ENCODE measurements around the gene TENM4.

The TENM4 gene

DNA sequence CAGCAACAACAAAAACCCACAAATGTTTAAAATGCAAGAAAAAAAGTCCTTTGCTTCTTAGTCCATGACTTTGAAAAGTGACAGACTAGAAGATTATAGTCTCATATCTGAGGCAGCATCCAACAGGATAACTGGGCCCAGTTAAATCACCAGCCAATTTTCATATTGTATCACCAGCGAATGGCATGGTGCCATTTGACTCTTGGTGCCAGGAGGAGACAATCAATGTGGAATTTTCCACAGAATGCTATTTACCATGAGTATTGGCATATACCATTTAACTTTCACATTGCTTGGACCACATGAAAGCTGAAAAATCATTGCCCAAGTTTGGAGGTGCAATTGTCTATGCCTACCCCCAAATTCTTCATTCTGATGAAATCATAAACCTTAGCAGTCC is 255.5 kb downstream of the TENM4 start:
- no peak for DNase-seq

DNA sequence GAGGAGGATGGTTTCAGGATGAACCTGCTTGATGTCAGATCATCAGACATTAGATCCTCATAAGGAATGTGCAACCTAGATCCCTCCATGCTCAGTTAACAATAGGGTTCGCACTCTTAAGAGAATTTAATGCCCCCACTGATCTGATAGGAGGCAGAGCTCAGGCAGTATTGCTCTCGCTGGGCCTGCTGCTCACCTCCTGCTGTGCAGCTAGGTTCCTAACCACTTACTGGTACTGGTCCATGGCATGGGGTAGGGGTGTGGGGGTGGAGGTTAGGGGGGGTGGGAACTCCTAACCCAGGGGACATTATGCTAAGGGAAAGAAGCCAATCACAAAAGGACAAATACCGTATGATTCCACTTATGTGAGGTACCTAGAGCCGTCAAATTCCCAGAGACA is 256.5 kb downstream of the TENM4 start:
- no peak for DNase-seq

DNA sequence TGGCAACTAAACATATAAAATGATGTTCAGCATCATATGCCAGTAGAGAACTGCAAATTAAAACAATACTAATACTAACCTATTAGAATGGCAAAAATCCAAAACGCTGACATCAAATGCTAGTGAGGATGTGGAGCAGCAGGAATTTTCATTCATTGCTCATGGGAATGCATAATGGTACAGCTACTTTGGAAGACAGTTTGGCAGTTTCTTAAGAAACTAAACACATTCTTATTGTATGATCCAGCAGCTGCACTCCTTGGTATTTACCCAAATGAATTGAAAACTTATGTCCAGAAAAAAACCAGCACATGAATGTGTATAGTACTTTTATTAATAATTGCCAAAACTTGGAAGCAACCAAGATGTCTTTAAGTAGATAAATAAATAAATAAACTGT is 258.0 kb downstream of the TENM4 start:
- no peak for DNase-seq

DNA sequence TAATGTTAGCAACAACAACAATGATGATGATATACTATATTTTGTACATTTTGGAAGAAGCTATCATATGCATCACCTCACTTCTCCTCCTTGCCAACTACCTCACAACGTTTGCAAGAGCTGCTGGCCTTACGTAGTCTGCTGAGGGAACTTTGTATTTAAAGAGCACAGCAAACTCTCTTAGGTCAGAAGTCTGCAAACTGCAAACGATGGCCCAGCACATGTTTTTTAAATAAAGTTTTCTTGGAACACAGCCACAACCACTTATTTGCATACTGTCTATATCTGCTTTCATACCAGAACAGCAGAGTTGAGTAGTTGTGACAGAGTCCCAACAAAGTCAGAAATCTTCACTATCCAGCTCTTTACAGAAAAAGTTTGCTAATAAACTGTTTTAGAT is 261.7 kb downstream of the TENM4 start:
- no peak for DNase-seq

DNA sequence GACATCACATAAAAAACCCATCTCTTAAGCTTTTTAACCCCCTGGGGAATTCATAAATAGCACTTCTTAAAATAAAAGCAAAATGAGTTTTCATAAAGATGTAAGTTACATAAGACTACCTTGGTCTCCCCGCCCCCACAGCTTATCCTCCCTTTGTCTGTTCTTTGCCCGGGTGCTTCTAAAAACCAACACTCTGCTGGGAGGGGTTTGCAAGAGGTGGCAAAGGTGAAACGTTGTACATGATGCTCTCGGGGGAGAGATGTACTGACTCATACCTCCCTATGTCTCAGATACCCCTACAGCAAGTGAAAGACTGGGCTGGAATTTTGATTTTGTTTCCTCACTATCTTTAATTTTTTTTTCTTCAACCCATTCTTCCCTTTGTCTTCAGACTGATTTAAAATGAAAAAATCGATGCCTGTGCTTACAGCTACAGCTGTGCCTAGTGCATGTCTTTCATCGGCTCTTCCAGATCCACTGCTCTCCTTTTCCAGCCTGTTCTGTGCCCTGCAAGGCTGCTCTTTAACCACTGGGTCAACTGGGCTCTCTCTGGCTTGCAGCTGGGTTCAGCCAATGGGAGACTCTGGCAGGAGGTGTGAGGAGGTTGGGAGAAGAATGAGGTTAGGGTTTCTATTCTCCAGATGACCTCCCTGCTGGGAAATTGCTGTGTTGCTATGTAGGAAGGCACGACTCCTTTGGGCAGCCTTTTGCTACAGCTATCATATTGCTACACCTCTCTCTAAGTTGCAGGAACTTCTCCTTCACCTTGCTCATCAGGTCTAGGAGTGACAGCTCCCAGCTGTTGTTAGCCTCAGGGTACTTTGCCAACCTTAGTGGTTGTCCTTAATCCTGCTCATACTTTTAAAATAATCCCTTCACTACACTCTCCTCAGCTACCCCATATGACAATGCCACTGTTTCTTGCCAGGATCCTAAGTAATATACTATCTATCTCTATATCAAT is 266.5 kb downstream of the TENM4 start:
- peak in 1 of 56 donors; percentile 4 for DNase-seq

DNA sequence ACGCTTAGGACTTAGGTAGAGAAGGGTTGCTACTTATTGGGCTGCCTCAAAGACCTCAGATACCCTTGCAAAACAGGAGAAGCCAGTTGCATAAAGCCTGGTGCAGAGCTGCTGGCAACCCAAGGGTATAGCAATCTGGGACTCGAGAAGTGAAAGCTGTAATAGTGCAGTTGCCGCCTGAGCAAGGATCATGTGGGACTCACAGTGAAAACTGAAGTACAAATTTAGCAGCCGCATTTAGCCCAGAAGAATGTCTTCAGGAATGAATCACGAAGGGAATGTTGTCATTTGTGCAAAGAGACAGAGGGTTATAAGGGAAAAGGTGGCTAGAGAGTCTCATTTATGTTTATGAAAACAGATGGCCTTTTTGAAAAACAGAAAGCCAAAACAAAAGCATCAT is 267.2 kb downstream of the TENM4 start:
- peak in 30 of 56 donors; percentile 4 to 66 (median 20) for DNase-seq

DNA sequence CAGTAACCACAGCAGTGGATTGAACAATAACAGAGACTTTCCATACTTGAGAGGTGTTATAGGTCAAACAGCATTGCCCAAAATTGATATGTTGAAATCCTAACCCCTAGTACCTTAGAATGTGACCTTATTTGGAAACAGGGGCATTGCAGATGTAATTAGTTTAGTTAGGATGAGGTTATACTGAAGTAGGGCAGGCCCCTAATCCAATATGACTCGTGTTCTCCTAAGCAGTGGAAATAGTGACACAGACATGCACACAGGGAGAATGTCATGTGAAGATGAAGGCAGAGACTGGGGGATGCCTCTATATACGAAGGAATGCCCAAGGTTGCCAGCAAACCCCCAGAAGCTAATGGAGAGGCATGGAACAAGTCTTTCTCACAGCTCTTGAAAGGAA is 270.5 kb downstream of the TENM4 start:
- DNase-seq = no peak

DNA sequence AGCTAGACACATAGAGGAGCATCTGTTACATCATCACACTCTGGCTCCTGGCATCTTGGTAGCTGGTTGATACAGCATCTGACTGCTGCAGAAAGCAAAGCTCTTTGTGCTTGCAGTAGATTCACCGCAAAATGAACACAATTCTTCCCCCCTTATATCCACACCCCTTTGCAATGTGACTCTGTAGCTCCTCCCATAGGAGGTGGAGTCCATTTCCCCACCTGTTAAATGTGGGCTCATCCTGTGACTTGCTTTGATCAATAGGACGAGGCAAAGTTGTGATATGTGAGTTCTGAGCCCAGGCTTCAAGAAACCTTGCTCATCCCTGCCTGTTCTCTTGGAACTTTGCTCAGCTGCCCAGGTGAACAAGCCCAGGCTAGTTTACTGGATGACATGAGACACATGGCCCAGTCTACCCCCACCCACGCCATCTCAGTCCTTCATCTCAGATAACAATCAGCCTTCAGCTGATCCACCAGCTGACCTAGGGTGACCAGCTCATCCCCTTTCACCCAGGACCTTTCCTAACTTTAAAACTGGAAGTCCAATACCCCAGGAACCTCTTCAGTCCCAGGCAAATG is 272.2 kb downstream of the TENM4 start:
- DNase-seq = no peak

DNA sequence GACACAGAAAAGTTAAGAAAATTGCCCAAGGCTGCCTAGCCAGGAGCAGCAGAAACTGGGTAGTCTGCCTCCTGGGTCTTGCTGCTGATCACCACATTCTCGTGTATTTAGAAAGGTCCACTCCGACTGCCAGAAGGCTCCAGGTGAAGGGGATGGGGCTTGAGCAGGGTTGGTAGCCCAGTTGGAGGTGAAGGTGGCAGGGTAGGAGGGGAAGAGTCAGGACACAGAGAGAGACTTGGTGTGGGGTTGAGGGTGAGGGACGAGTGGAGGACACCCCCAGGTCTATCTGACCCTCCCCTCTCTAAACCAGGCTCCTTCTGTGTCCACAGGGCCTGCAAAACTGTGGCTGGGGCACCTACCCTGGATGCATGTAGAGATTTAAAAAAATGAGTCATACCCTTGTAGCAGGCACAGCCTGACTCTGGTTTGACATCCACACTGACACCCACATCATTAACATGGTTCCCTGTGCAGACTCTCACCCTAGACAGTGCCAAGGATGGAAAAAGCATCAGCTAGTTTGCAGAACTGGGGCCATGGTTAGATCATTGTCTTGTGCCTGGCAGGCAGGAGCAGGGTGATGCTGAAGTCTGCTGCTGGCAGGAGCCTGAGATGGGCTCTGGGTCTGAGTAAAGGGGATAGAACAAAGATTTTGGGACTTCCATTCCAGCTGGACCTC is 273.2 kb downstream of the TENM4 start:
- no peak for DNase-seq

DNA sequence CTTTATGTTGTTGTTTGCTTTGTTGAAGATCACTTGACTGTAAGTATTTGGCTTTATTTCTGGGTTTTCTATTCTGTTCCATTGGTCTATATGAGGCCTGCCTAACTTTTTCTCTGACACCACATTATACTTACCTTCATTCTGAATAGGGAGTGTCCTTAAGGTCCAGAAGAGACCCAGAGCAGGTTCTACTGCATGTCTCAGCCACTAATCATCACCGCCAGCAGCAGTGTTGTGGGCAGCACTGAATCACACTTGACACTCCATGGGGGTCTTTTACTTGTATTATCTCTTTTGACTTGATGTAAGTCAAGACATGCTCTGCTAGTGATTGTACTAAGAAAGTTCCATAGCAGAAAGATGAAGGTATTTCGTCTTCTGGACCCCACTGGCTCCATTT is 274.9 kb downstream of the TENM4 start:
- DNase-seq = no peak

DNA sequence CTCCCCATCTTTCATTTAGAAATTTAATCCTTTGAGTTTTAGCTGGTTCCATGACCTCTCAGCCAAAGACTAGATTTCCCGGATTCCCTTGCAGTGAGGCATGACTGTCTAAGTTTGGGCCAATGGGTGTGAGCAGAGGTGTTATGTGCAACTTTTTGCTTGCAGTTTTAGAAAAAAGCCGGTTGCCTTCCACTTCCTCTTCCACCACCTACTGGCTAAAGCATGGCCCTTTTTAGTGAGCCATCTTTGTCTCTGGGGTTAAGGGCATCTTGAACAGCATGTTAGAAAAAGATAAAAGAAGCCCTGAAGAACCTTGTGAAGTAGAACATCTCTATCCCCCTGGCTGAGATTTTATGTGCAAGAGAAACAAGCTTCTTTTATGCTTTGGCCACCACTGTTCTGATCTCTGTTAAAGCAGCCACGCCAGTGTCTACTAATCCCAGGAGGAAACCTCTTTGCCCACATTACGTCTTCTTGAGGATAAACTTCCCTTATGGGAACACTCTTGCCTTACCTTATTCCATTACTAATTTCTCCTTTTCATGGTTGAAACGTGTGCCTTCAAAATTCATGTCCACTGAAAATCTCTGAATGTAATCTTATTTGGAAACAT is 279.9 kb downstream of the TENM4 start:
- DNase-seq = no peak

DNA sequence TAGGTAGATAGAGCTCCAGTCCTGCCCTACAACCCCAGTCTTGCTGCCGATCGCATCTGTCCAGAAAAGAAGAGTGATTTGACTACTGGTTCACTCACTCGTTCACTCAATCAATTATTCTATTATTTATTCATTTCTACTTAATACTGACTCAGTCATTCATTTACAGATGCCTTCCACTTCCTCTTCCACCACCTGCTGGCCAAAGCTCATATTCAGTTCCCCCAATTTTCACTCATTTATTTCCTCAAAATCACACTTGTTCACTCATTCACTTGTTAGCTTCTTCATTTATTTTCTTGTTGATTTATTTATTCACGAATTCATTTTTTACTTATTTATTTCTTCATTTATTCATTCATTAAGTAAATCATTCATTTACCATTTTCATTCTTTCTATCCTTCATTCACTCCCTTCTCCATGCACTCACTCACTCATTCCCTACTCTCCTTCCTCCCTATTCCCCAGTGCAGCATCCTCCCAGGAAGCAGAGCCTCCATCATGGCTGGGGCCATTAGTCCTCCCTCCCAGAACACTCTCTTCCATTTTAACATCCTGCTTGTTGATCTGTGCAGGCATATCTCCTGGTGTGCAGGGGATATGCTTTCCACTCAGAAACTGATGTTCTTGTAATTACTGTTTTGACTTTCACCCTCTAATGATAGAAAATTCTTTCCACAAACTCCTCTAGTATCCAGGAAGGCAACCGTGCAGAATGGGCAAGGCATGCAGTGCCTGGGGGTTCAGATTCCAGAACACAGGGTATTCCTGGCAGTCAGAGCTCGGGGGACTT is 281.0 kb downstream of the TENM4 start:
- no peak for DNase-seq

DNA sequence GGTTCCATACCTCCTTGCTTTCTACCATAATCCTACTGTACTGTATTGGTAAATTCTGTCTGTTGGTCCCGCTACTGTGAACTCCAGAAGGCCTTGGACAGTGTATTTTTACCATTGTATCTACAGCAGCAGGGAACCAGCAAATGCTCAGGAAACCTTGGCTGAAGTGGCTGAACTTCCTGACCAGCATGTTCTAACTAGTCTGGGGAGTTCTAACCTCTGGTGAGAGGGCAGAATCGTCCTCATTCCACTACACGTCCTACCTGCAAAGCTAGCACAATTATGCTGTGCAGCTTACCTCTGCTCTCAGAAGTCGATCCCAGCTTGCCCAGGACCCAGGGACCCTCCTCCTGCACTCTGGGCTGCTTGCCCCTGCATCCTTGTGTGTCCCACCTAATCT is 283.1 kb downstream of the TENM4 start:
- DNase-seq = no peak

DNA sequence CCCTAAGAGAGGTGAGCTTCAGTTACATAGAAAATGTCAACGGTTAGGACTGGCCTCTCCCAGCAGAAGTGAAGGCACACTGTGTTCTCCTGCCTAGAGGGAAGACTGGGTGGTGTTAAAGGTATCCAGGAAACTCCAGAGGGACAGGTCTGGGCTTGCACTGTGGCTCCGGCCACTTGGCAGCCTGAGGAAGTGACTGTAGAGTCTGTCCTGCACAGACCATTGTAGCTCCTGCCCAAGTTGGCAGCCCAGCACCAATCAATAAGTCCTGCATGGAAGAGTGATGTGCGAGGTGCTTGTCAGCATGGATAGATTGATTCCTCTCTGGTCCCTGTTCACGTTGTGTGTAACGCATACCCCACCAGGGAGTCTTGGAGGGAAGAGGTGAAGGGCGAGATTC is 284.8 kb downstream of the TENM4 start:
- no peak for DNase-seq

DNA sequence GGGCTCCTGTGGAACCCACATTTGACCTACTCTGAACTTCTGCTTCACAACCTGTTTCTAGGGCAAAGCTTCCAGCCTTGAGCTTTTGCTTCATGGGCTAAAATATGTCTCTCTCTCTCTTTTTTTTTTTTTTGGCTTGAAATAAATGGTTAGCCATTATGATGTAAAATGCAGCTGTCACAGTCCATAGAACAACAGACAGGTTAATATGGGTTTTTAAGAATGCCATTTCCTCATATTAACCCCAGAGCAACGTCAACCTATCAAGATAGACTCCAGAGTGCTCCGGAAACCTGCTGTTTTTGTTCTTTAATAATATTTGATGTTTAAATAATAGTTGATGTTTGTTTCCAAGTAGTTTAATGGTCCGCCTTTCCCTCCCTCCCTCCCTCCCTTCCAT is 285.6 kb downstream of the TENM4 start:
- no peak for DNase-seq

DNA sequence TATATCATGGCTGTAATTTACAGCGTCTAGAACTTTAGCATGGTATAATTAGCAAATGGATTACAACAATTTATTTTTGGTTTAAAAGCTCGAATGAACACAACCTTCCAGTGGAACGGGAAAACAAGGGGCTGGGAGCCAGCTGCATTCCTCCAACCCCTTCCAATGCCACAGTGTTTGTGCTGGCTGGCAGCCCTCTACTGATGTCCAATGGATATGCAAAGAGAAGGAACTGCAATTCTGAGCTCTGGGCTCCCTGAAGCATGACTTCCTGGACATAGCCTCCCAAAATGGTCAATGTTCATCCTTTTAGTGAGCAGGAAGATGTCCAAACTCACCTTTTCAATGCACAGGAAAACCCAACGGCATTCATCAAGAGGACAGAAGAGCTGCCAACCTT is 288.3 kb downstream of the TENM4 start:
- peak in 15 of 56 donors; percentile 2 to 24 (median 11) for DNase-seq

DNA sequence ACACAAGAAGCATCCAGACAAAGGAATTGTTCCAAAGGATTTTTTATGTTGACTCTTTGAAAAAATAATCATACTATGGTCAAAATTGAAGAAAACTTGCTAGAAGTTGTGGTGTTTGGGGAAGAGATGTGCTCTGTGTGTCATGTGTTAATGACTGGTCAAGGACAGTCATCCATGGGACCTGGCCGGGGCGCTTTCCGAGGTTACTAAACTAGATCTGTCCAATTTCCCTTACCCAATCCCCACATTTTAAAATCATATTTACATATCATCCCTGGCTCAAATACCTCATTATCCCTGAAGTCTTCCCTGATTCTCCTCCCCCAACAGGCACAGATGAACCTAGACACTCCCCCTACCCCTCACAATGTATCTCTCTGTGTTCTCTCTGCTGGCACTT is 289.4 kb downstream of the TENM4 start:
- no peak for DNase-seq

DNA sequence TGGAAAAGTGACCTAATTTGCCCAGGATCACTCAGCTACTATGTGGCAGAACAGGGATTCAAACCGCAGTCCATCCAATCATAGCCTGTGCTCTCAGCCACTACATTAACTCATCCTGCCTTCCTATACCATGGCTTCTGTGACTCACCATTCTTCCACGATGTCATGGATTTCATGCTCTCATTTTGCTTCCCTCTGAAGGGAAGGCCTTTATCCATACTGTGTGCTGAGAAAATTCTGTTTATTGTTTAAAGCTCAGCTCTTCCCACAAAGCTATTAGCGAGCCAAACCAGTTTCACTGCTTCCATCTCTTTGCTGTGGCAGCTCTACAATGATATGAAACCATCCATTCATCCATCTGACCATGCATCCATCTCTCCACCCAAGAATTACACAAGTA is 289.9 kb downstream of the TENM4 start:
- no peak for DNase-seq

DNA sequence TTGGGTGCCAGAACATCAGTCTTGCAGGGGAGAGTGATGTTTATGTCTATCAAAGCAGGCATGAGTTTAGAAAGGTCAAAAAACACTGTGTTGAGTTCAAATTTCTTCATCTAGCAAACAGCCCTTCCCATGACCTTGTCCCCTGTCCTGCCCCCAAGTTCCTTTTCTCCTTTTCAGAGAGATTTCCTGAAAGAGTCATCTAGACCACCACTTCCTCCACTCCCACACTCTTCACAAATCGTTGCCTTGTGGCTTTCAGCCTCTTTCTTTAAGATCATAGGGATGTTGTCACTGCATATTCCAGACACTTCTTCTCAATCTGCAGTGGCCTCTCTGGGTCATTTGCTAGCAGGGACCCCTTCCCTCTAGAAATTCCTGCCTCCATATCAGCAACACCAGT is 290.5 kb downstream of the TENM4 start:
- DNase-seq = no peak

DNA sequence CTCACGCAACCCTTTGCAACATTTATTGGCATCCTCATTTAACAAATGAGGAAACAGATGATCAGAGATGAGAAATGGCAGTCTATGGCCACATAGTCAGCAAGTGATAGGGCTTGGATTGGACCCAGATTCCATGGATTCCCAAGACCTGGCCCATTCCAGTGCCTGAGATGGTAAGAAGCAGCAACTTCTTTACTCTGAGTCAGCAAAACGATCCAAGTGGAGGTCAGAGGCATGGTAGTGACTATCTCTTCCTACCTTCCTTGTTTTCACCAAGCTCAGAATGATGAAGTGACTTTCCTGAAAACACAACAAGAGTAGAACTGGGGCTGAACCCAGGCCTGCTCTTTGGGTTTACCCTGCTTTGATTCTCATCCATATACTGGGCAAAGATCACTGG is 293.1 kb downstream of the TENM4 start:
- no peak for DNase-seq

DNA sequence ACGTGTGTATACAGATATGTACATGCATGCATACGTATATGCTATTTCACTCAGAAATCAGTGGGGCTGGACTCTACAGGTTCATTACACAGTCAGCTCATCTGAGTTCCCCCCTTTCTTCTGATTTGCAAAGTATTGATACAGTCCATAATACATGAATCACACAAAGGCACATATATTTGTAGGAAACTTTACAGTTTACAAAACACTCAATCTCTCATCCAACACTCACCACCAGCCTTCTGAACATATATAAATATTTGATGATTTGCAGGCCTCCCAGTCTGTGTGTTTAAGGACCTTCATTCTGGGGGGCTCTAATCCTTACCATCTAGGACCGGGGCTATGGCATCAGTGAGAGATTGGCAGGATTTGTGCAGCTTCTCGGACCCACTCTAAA is 293.8 kb downstream of the TENM4 start:
- no peak for DNase-seq

Data from amygdala (tissue), 56 donors.